Measurements from ENCODE around the gene KISS1R.

- no peak for TF ChIP-seq CTCF (IDR thresholded peaks at IDR 0.05)
- TF ChIP-seq MAX (IDR thresholded peaks at IDR 0.05): no peak
- TF ChIP-seq POLR2A (IDR thresholded peaks at IDR 0.05; ENCODE audit: low read length): no peak
- no peak for TF ChIP-seq RNF2 (IDR thresholded peaks at IDR 0.05; ENCODE audit: borderline replicate concordance, low read depth)
- no peak for TF ChIP-seq POLR2AphosphoS2 (conservative IDR thresholded peaks at IDR 0.05; ENCODE audit: low read length)
- TF ChIP-seq RCOR1 (IDR thresholded peaks at IDR 0.05; ENCODE audit: low read depth, low read length): no peak
- no peak for TF ChIP-seq KDM1A (IDR thresholded peaks at IDR 0.05; ENCODE audit: low read depth)
- no peak for TF ChIP-seq SREBF2 (IDR thresholded peaks at IDR 0.05)
- TF ChIP-seq EP300 (IDR thresholded peaks at IDR 0.05): no peak
- TF ChIP-seq NR3C1 (IDR thresholded peaks at IDR 0.05): no peak
- TF ChIP-seq CHD4 (IDR thresholded peaks at IDR 0.05; ENCODE audit: borderline replicate concordance): no peak
These were observed 12.2 kb downstream of the KISS1R start for GRCh38 chr19:929203-929890.
